A673 (cell line): ENCODE results near the gene LRP1B. TPM values are rescaled to one million over a fixed set of nuclear protein-coding genes. Genes with fewer than 3 reads are reported as not detected.

Experiments used
- BruUV-seq: library from RNA; stranded (reverse); fragments of 400-500 nt; replicated peaks from 2 replicates; lab custom pipeline; 2021; lab: Mats Ljungman, UMichigan
- CTCF ChIA-PET: fragments of 300-600 bp; sonication (Branson Sonifier 250); formaldehyde crosslinking; loops from one replicate; lab custom pipeline; 2022; ENCODE audit warnings: antibody characterized with exemption; lab: Charles Lee
- POLR2A ChIA-PET: fragments of 300-600 bp; sonication (Branson Sonifier 250); formaldehyde crosslinking; loops from one replicate; lab custom pipeline; 2022; ENCODE audit warnings: antibody characterized with exemption; ENCODE audit not compliant: low non-redundant PET; lab: Charles Lee
- DNase-seq: peaks from one replicate; pipeline ENCODE4 v3.0.0-alpha.2; 2015; ENCODE audit warnings: low spot score
- H3K27ac ChIP-seq: fragments of 200-600 bp; sonication (generic); 2 replicates; pipeline ENCODE4 v1.5.1; 2016; ENCODE audit warnings: mixed run types, low read depth, mild to moderate bottlenecking, mixed read lengths, antibody characterized with exemption, low read length; ENCODE audit not compliant: poor library complexity, severe bottlenecking
- H3K27me3 ChIP-seq: fragments of 200-600 bp; sonication (generic); replicated peaks from 2 replicates; pipeline ENCODE4 v1.6.1; 2017; ENCODE audit warnings: mixed run types, low read depth, mild to moderate bottlenecking, mixed read lengths, antibody characterized with exemption, low read length; ENCODE audit not compliant: insufficient read depth, poor library complexity
- H3K36me3 ChIP-seq: fragments of 200-600 bp; sonication (generic); 2 replicates; pipeline ENCODE4 v1.6.1; 2016; ENCODE audit warnings: mixed run types, mild to moderate bottlenecking, mixed read lengths, antibody characterized with exemption, low read length; ENCODE audit not compliant: insufficient read depth, poor library complexity, severe bottlenecking
- H3K4me1 ChIP-seq: fragments of 200-600 bp; sonication (generic); 2 replicates; pipeline ENCODE4 v1.6.1; 2017; ENCODE audit warnings: mixed run types, mild to moderate bottlenecking, mixed read lengths, antibody characterized with exemption, low read length; ENCODE audit not compliant: insufficient read depth, poor library complexity, severe bottlenecking
- H3K4me3 ChIP-seq: fragments of 200-600 bp; sonication (generic); 2 replicates; pipeline ENCODE4 v1.5.1; 2016; ENCODE audit warnings: low read depth, mixed run types, mild to moderate bottlenecking, mixed read lengths, low read length; ENCODE audit not compliant: poor library complexity, severe bottlenecking
- H3K9me3 ChIP-seq: fragments of 200-600 bp; sonication (generic); 2 replicates; pipeline ENCODE4 v1.6.1; 2016; ENCODE audit warnings: mixed run types, low read depth, mild to moderate bottlenecking, mixed read lengths, antibody characterized with exemption, low read length; ENCODE audit not compliant: poor library complexity, severe bottlenecking
- EZH2 ChIP-seq: fragments of 200-600 bp; sonication (generic); IDR thresholded peaks from 2 replicates; pipeline ENCODE4 v1.6.1; 2017; ENCODE audit warnings: borderline replicate concordance, low read depth, mild to moderate bottlenecking, mixed read lengths, antibody characterized with exemption, low read length; ENCODE audit not compliant: poor library complexity, severe bottlenecking
- intact Hi-C: fragments of 100-400 bp; cut with micrococcal nuclease; formaldehyde crosslinking; loops from one replicate; pipeline ENCODE4 v1.10.0; 2022; ENCODE audit not compliant: unreplicated experiment
- total RNA-seq: library from RNA; stranded (reverse); gene quantifications from 2 replicates; pipeline ENCODE4 v1.2.3, GENCODE V29; 2021
- TF ChIP-seq, protein P1 (sequence below): fragments of 300-800, 200-600 bp; sonication (generic); conservative IDR thresholded peaks from 2 replicates; pipeline ENCODE4 v1.5.1; 2017; ENCODE audit warnings: low read depth, mild to moderate bottlenecking, antibody characterized with exemption, low read length, moderate library complexity, mixed read lengths

Gene LRP1B
- total RNA-seq, 1 experiment from 2014 or later = 9.9 TPM

DNA sequence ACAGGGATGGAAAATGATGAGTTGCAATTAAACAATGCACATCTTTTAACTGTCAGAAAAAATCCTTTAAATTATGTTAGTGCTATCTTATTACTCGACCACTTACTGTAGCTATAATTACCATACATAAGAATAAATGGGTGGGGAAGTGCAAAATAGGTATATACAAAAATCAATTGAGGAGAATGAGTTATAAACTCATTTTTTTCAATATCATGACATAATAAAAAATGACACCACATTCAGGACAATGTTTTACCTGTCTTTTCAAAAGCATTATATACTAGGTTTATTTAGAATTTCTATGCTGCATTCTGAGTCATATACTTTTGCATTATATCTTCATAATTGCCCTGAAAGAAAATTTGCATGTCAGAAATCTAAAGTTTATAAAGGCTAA is 1533.6 kb downstream of the LRP1B start:
- no peak overlapping the region for H3K27ac ChIP-seq
- no peak for DNase-seq
- no peak overlapping the region for H3K4me3 ChIP-seq
- H3K9me3 ChIP-seq = no peaks in the 10 kb centered on the region
- TF ChIP-seq, protein P1, sequence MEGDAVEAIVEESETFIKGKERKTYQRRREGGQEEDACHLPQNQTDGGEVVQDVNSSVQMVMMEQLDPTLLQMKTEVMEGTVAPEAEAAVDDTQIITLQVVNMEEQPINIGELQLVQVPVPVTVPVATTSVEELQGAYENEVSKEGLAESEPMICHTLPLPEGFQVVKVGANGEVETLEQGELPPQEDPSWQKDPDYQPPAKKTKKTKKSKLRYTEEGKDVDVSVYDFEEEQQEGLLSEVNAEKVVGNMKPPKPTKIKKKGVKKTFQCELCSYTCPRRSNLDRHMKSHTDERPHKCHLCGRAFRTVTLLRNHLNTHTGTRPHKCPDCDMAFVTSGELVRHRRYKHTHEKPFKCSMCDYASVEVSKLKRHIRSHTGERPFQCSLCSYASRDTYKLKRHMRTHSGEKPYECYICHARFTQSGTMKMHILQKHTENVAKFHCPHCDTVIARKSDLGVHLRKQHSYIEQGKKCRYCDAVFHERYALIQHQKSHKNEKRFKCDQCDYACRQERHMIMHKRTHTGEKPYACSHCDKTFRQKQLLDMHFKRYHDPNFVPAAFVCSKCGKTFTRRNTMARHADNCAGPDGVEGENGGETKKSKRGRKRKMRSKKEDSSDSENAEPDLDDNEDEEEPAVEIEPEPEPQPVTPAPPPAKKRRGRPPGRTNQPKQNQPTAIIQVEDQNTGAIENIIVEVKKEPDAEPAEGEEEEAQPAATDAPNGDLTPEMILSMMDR = no peak
- TF ChIP-seq EZH2 = no peak
- H3K27me3 ChIP-seq = no peaks in the 10 kb centered on the region
- intact Hi-C loops = no loop called here
- ChIA-PET POLR2A (no interaction called here), CTCF (no interaction called here)
- H3K36me3 ChIP-seq = no peaks in the 10 kb centered on the region
- no TSS peak for BruUV-seq
- H3K4me1 ChIP-seq = no peaks in the 10 kb centered on the region

DNA sequence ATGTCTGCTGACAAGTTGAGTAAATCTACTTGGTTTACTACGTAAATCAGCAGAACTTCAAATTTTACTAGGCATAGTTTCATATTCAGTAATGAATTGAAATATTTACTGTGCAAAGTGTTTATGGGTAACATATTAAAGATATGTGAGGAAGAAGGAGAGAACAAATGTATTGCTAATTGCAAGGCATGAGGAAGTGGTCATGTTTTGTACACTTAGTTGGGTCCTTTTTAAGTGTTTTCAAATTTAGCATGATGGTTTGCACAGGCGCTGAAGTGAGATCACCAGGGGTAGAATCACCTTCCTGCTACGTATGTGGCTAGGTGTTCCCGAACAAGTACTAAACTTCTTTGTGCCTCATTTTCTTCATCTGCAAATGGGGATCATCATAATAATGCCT is 1534.4 kb downstream of the LRP1B start:
- Histone ChIP-seq H3K27ac (no peak overlapping the region), H3K36me3 (no peaks in the 10 kb centered on the region), H3K27me3 (no peaks in the 10 kb centered on the region), H3K9me3 (no peaks in the 10 kb centered on the region), H3K4me1 (no peaks in the 10 kb centered on the region), H3K4me3 (no peak overlapping the region)
- DNase-seq = no peak
- intact Hi-C loops = no loop called here
- no TSS peak for BruUV-seq
- CTCF ChIA-PET = no interaction called here
- TF ChIP-seq, protein P1 = no peak
- no peak for TF ChIP-seq EZH2
- POLR2A ChIA-PET = no interaction called here

DNA sequence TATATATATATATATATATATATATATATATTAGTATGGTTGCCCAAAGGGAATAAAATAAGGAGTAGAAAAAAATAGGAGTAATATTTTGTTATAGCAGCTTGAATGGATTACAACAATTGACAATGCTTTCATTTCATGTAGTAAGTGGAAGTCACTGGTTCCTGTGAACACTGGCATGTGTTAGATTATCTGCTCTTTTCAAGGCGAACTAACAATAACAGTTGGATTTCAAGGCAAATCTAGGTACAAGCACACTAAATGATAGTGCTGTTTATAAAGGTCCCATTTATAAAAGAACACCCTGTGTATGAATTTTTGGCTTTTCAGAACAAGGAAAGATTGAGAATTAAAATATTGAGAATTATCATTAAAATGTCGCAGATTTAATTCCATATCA is 1535.7 kb downstream of the LRP1B start:
- BruUV-seq = no TSS peak
- intact Hi-C loops = no loop called here
- no peaks in the 10 kb centered on the region for H3K9me3 ChIP-seq
- no peak overlapping the region for H3K27ac ChIP-seq
- no peak overlapping the region for H3K4me3 ChIP-seq
- H3K27me3 ChIP-seq = no peaks in the 10 kb centered on the region
- H3K4me1 ChIP-seq = no peaks in the 10 kb centered on the region
- DNase-seq = no peak
- TF ChIP-seq, protein P1 = no peak
- TF ChIP-seq EZH2 = no peak
- H3K36me3 ChIP-seq = no peaks in the 10 kb centered on the region
- CTCF ChIA-PET = no interaction called here
- POLR2A ChIA-PET = no interaction called here
